Testis (tissue), 3 donors: ENCODE data around the gene ZSCAN2. TPM values are rescaled to one million over a fixed set of nuclear protein-coding genes. Genes with fewer than 3 reads are reported as not detected.

ENCODE experiments used
- DNase-seq: peaks from one replicate; pipeline ENCODE4 v3.0.0-alpha.2; 2019
- H3K27ac ChIP-seq, 2 donors: fragments of 200-600 bp; sonication (generic); one replicate each; pipeline ENCODE4 v1.5.1; 2019
- H3K27me3 ChIP-seq: fragments of 200-600 bp; sonication (generic); one replicate; pipeline ENCODE4 v1.5.1; 2019
- H3K36me3 ChIP-seq: fragments of 200-600 bp; sonication (generic); one replicate; pipeline ENCODE4 v1.5.1; 2017; ENCODE audit warnings: low read depth; ENCODE audit errors: missing control alignments
- H3K4me1 ChIP-seq: fragments of 200-600 bp; sonication (generic); one replicate; pipeline ENCODE4 v1.5.1; 2019
- H3K4me3 ChIP-seq, 2 donors: fragments of 200-600 bp; sonication (generic); one replicate each; pipeline ENCODE4 v1.5.1; 2017 to 2019
- H3K9me3 ChIP-seq: fragments of 200-600 bp; sonication (generic); one replicate; pipeline ENCODE4 v1.5.1; 2017
- POLR2A ChIP-seq: fragments of 450-650 bp; IDR thresholded peaks from one replicate; pipeline ENCODE4 v1.6.1; 2017; ENCODE audit warnings: antibody characterized with exemption, mild to moderate bottlenecking, moderate library complexity
- WGBS, 2 donors: methylation state at CpG; one replicate each; pipeline ENCODE4 v1.1.5; 2018; 5-methylcytosine and 5-hydroxymethylcytosine counted together
- intact Hi-C: fragments of 100-400 bp; cut with DNase I; formaldehyde crosslinking; loops from one replicate; pipeline ENCODE4 v1.15.1; 2023; ENCODE audit warnings: low total_unique reads
- polyA plus RNA-seq: library from polyadenylated mRNA; stranded (reverse); fragments of 350-450 nt; fragmentation: Illumina TruSeq; extraction: RNeasy Lipid Tissue Mini Kit (QIAGEN cat#74804); gene quantifications from one replicate; pipeline ENCODE4 v1.2.3, GENCODE V29; 2014; ENCODE audit warnings: low read depth, low replicate concordance; ENCODE audit not compliant: insufficient read depth
- total RNA-seq, 2 donors: library from RNA; depleted of rRNA; stranded (reverse); fragments of >200 nt; gene quantifications; one replicate each; pipeline ENCODE4 v1.2.3, GENCODE V29; 2016
- TF ChIP-seq, protein P1 (sequence below), 3 experiments: fragments of 450-650 bp in 2 of 3; fragments of 200-600 bp in 1 of 3; sonication (generic) in 1 of 3; IDR thresholded peaks; one replicate each; pipeline ENCODE4 v1.5.1; 2016 to 2019; ENCODE audit warnings: antibody characterized with exemption in 3 of 3, mild to moderate bottlenecking in 2 of 3, moderate library complexity in 1 of 3

Gene ZSCAN2
- total and polyA plus RNA-seq, 3 donors from 2014 or later, result 15.3 to 18.6 (median 16.1) TPM

DNA sequence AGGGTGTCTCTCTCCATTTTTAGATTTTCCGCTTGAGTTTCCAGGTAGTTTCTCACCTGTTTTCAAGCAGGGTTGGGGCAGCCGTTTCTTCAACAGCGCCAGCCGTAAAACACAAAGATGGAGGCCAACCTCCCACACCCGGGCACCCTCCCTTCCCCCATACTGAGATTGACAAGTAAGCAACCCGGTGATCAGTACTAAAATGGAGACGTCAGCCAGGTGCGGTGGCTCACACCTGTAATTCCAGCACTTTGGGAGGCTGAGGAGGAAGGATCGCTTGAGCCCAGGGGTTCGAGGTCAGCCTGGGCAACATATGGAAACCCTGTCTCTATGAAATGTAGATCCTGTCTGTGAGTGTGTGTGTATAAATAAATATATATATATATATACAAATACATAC, 903 bp upstream of the ZSCAN2 start:
- intact Hi-C loops, result no loop called here
- Histone ChIP-seq H3K9me3 (no peaks in the 10 kb centered on the region), H3K27ac (no peak overlapping the region), H3K4me1 (no peaks in the 10 kb centered on the region), H3K27me3 (no peaks in the 10 kb centered on the region), H3K4me3 (peak overlapping the region; percentile 75 to 81), H3K36me3 (no peaks in the 10 kb centered on the region)
- 49 to 58% methylated on average over 10 of the region's 10 CpGs for WGBS, 2 donors
- DNase-seq, result no peak
- no peak for TF ChIP-seq POLR2A
- TF ChIP-seq, protein P1, sequence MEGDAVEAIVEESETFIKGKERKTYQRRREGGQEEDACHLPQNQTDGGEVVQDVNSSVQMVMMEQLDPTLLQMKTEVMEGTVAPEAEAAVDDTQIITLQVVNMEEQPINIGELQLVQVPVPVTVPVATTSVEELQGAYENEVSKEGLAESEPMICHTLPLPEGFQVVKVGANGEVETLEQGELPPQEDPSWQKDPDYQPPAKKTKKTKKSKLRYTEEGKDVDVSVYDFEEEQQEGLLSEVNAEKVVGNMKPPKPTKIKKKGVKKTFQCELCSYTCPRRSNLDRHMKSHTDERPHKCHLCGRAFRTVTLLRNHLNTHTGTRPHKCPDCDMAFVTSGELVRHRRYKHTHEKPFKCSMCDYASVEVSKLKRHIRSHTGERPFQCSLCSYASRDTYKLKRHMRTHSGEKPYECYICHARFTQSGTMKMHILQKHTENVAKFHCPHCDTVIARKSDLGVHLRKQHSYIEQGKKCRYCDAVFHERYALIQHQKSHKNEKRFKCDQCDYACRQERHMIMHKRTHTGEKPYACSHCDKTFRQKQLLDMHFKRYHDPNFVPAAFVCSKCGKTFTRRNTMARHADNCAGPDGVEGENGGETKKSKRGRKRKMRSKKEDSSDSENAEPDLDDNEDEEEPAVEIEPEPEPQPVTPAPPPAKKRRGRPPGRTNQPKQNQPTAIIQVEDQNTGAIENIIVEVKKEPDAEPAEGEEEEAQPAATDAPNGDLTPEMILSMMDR (IDR thresholded peaks at IDR 0.05), result no peak

DNA sequence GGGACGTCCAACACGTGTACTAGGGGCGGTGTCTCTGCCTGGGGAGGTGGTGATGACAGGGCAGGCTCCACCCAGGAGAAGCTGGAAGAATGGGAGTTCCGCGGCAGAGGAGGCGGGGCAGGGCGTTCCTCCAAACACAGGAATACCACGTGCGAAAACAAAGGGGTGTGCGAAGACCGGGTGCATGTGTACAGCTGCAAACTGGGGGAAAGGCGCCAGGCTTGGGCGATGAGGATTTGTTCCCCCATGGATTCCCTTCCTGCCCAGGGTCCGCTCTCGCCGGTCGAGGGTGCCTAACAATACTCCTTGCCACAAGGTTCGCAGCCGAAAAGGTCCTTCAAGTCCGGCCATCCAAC, 500 bp upstream of the ZSCAN2 start:
- Histone ChIP-seq H3K27ac (peak overlapping the region in 1 of 2 donors; percentile 44), H3K27me3 (no peaks in the 10 kb centered on the region), H3K9me3 (no peaks in the 10 kb centered on the region), H3K4me1 (no peaks in the 10 kb centered on the region), H3K4me3 (peak overlapping the region; percentile 75 to 81), H3K36me3 (no peaks in the 10 kb centered on the region)
- intact Hi-C loops, result no loop called here
- no peak for TF ChIP-seq POLR2A
- TF ChIP-seq, protein P1 (IDR thresholded peaks at IDR 0.05), result no peak
- WGBS, 2 donors, result 0 to 1% methylated on average over 18 to 20 of the region's 20 CpGs
- DNase-seq, result peak; percentile 89

DNA sequence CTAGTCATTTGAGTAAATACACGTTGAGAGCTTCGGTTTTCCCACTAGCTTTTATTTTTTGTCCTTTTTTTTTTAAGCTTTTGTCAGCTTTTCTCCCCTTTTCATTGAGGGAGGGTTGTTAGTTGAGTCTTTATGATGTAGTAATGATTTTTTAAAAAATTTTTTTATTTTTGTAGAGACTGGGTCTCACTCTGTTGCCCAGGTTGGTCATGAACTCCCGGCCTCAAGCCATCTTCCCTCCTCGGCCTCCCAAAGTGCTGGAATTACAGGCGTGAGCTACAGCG, 688 bp downstream of the ZSCAN2 start:
- peak overlapping the region; percentile 44 to 68 for H3K27ac ChIP-seq
- H3K4me1 ChIP-seq, result no peaks in the 10 kb centered on the region
- intact Hi-C loops, result no loop called here
- no peak for DNase-seq
- H3K27me3 ChIP-seq, result no peaks in the 10 kb centered on the region
- no peaks in the 10 kb centered on the region for H3K36me3 ChIP-seq
- WGBS, 2 donors, result 3 to 4% methylated on average over 6 of the region's 6 CpGs
- no peak for TF ChIP-seq POLR2A
- TF ChIP-seq, protein P1 (IDR thresholded peaks at IDR 0.05), result no peak
- H3K4me3 ChIP-seq, result peak overlapping the region; percentile 75 to 81
- no peaks in the 10 kb centered on the region for H3K9me3 ChIP-seq

DNA sequence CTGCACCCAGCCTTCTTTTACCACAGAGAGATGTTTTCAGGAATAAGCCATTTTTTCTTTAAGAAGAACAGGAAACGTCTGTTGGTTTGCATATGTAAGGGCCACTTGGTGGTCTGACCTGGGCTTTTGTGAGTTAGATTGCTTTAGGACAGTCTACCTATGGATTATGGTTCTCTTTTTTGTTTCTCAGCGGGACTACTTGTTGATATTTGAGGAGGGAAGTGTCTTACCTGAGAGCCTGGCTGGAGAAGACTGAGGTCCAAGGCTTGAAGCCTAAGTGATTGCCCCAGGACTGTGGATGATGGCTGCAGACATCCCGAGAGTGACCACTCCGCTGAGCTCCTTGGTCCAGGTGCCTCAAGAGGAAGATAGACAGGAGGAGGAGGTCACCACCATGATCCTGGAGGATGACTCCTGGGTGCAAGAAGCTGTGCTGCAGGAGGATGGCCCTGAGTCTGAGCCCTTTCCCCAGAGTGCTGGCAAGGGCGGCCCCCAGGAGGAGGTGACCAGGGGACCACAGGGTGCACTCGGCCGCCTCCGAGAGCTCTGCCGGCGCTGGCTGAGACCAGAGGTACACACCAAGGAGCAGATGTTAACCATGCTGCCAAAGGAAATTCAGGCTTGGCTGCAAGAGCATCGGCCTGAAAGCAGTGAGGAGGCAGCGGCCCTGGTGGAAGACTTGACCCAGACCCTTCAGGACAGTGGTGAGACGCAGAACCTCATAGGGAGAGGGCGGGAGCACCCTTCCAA, 3.0 kb downstream of the ZSCAN2 start:
- H3K4me3 ChIP-seq, result no peak overlapping the region
- H3K4me1 ChIP-seq, result no peaks in the 10 kb centered on the region
- intact Hi-C loops, result no loop called here
- H3K9me3 ChIP-seq, result no peaks in the 10 kb centered on the region
- H3K27me3 ChIP-seq, result no peaks in the 10 kb centered on the region
- 88 to 93% methylated on average over 9 to 14 of the region's 14 CpGs for WGBS, 2 donors
- no peak for DNase-seq
- no peaks in the 10 kb centered on the region for H3K36me3 ChIP-seq
- TF ChIP-seq, protein P1 (IDR thresholded peaks at IDR 0.05), result no peak
- TF ChIP-seq POLR2A, result no peak
- H3K27ac ChIP-seq, result no peak overlapping the region

DNA sequence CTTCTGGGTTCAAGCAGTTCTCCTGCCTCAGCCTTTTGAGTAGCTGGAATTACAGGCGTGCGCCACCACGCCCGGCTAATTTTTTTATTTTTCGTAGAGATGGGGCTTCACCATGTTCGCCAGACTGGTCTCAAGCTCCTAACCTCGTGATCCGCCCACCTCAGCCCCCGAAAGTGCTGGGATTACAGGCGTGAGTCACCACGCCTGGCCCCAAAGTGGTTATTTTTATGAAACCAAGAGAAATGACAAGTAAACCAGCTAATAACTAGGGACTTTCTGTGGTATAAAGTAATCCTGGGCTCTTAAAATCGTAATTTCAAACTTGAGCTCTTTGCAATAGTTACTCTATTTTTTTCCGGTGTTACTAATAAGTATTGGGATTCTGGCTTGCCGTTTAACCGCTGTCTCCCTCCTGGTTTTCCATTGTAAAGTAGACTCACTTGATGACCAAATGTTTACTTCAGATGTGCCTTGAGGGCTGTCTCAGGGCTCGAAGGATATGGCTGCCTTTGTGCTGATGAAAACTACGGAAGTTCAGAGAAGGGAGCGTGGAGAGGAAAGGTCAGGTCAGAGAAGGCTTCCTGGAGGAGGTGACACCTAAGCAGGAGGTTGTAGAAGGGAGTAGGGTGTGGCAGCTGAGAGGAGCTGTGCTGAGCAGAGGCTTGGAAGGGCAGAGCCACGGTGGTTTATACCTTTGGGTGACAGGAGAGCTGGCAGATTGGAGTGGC, 4.2 kb downstream of the ZSCAN2 start:
- Histone ChIP-seq H3K4me1 (no peaks in the 10 kb centered on the region), H3K4me3 (no peak overlapping the region), H3K27ac (no peak overlapping the region), H3K27me3 (no peaks in the 10 kb centered on the region), H3K9me3 (no peaks in the 10 kb centered on the region), H3K36me3 (no peaks in the 10 kb centered on the region)
- 89 to 92% methylated on average over 19 of the region's 19 CpGs for WGBS, 2 donors
- TF ChIP-seq, protein P1 (IDR thresholded peaks at IDR 0.05), result no peak
- TF ChIP-seq POLR2A, result no peak
- no peak for DNase-seq
- intact Hi-C loops, result no loop called here
